NCI-H1048 (cell line): Measurements from ENCODE around the gene MAP2K2.

Experiments
- DNase-seq: peaks from one replicate; lab custom pipeline; 2025; lab: John Stamatoyannopoulos, UW

Gene MAP2K2

GRCh38 chr19:4077800-4078684 is 45.9 kb downstream of the MAP2K2 start:
- DNase-seq, result no peak

- DNase-seq, result no peak
Measured at GRCh38 chr19:4077007-4077374, 46.9 kb downstream of the MAP2K2 start.

DNA sequence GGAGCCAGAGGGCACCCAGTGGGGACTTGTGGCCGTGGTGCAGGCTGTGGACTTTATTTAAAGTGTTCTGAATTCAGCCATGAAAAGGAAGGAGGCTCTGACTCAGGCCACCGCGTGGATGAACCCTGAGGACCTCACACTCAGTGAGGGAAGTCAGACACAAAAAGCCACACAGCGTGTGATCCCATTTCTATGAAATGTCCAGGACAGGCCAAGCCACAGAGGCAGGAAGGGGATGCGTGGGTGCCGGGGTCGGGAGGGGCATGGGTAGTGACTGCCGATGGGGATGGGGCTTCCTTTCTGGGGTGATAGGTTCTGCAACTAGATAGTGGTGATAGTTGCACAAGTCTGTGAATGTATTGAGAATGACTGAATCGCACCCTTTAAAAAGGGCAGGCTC is 48.5 kb downstream of the MAP2K2 start:
- DNase-seq, result no peak

DNA sequence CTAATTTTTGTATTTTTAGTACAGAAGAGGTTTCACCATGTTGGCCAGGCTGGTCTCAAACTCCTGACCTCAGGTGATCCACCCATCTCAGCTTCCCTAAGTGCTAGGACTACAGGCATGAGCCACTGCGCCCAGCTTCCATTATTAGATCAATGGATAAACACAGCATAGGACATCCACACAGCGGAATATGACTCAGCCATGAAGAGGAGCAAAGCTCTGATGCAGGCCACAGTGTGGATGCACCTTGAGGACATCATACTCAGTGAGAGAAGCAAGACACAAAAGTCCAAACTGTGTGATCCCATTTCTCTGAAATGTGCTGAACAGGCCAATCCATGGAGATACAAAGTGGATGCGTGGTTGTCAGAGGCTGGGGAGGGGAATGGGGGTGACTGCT is 52.3 kb downstream of the MAP2K2 start:
- no peak for DNase-seq

DNA sequence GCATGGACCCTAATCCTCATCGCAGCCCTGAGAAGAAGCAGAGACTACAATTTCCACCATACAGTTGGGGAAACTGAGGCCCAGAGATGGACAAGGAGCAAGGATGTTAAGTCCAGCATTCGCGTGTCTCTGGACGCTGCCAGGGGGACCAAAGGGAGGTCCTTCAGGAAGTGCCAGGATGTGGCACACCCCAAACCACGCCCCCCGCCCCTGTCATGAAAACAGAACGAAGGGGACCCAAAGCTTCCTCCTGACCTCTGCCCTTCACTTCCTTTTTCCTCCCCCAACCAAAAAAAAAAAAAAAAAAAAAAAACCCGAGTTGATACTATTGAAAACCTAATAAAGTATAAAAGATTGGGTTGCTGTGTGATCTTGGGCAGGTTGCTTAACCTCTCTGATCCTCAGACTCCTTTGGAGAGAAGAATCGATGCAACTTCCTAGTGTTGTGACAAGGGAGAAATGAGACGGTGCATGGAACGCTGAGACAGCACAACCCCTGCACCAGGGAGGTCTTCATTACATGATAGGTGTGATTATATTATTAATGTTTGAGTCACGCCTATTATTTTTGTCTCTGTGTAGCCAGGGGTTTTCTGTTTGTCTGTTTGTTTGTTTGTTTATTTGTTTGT is 54.5 kb downstream of the MAP2K2 start:
- DNase-seq, result no peak

DNA sequence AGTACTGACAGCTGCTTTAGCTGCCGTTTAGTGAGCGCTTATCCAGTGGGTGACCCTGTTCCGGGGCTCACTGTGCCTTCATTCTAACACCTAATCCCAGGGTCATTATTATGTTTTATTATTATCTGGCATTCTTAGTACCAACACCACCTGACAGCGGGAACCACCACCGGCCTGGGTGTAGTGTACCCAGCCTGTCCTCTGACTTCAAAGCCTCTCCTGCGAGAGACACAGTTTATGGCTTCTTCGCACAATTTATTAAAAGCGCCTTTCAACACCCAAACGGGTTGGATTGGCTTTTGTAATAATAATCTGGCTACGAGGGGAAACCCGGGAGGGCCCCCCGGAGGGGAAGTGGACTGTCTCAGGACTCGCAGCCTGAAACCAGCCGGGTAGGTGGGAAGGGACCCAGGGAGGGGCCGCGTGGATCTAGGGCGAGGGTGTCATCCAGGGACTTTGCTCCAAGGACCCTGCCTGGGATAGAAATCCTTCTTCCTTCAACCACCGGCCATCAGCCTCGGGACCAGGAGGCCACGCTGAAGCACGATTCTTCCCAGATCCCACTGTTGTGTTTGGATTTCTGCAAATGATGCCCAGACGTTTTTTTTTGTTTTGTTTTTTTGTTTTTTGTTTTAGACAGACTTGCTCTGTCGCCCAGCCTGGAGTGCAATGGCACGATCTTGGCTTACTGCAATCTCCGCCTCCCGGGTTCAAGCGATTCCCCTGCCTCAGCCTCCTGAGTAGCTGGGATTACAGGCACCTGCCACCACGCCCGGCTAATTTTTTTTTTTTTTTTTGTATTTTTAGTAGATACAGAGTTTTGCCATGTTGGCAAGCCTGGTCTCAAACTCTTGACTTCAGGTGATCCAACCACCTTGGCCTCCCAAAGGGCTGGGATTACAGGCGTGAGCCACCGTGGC is 55.6 kb downstream of the MAP2K2 start:
- no peak for DNase-seq

GRCh38 chr19:4067396-4068046 is 56.4 kb downstream of the MAP2K2 start:
- no peak for DNase-seq

DNA sequence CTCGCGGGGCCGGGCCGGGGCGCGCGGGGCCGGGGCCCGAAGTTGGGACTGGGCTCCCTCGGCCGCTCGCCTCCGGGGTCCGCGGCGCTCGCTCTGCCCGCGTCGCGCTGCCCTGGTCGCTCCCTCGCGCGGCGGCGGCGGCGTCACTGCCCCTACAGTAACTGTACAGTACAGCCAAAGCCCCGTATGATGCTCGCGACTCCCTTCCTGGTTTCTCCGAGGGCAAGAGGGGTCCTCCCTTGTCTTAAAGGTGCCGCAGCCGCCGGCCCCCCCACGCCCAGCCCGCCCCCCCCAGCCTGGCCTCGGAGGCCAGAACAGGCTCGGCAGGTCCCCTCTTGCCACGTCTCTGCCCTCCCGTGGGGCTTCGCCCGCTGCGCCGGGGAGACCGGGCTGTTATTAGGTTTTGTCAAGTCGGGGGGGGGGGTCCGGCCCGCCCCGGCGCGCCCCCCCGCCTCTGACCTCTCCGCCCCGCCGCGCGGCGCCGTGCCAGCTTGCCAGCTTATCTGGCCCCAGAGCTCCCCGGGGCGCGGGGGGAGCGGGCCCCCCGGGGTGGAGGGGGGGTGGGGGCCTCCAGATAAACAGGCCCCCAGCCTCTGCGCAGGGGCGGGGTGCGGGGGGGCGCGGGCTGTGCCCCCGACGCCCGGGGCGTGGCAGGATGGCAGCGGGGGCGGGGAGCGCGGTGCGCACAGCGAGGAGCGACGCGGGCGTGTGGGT is 57.1 kb downstream of the MAP2K2 start, which contains the start of gene ZBTB7A:
ZBTB7A (minus strand) TSS at position 218 of the 714 bp plus-strand sequence. CDS start 11,667 bp downstream, outside the sequence.
- peak; percentile 17 for DNase-seq

- no peak for DNase-seq
Measured at GRCh38 chr19:4066176-4066606, 57.7 kb downstream of the MAP2K2 start.

DNA sequence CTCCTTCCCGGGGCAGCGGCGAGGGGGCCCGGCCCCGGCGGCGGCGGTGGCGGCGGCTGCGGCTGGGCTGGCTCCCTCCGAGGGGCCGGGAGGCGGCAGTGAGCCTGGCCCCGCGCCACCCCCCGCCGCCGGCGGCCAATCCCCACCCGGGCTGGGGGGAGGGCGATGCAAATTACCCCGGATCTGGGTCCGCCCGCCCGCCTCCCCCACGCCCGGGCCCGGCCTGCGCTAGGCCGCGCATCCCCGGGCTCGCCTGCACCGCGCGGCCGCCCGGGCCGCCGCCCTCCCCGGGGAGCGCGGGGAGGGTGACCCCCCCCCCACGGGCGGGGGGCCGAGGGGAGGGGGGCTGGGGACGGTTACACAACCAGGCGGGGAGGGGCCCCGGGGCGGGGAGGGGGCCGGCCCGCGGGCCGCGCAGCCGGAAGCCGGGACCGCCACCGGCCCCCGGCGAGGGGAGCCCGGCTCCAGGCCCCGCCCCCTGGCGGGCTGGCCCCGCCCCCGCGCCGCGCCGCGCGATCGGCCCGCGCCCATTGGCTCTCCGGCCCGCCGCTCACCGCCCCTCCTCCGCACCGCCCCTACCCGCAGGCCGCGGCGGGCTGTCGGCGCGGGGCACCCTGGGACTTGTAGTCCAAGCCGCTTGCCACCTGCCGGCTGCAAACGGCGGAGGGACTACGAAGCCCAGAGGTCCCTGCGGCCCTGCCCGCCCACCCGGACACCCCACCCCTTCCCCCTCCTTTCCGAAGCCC is 58.3 kb downstream of the MAP2K2 start:
- peak; percentile 87 for DNase-seq

DNA sequence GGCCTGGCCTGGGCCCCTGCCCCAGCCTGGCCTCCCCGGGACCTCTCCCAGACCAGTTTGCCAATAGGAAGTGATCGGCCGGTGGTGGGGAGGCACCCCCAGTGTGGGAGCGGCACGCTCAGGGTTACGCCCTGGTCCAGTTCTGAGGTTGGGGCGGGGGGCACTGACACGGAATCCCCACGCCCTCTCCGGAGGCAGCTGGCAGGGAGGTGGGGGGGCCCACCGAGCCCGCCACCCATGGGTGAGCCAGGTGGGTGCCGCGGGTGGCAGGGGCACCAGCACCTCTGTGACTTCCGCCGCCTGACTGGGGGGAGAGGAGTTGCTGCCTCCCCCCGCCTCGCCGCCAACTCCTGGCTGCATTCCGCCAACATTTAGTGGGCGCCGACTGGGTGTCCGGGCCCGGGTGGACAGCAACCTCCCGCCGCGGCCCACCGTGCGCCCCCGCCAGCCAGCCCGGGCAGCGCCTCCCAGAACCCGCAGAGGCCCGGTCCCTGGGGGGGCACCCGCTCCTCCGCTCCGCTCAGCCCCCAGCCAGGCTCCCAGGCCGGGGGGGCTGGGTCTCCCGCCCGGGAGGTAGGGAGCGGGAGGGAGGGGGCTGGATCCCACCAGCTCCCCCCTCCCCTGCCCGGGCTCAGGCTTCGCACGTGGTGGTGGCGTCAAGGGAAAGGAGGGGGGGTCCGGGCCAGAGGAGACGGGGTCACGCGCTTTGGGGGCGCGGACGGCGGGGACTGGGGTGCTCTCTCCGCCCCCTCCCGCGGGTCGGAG is 59.2 kb downstream of the MAP2K2 start:
- DNase-seq, result no peak

GRCh38 chr19:4064149-4064495 is 59.8 kb downstream of the MAP2K2 start:
- no peak for DNase-seq

- no peak for DNase-seq
Measured at GRCh38 chr19:4063369-4064148, 60.4 kb downstream of the MAP2K2 start.

DNA sequence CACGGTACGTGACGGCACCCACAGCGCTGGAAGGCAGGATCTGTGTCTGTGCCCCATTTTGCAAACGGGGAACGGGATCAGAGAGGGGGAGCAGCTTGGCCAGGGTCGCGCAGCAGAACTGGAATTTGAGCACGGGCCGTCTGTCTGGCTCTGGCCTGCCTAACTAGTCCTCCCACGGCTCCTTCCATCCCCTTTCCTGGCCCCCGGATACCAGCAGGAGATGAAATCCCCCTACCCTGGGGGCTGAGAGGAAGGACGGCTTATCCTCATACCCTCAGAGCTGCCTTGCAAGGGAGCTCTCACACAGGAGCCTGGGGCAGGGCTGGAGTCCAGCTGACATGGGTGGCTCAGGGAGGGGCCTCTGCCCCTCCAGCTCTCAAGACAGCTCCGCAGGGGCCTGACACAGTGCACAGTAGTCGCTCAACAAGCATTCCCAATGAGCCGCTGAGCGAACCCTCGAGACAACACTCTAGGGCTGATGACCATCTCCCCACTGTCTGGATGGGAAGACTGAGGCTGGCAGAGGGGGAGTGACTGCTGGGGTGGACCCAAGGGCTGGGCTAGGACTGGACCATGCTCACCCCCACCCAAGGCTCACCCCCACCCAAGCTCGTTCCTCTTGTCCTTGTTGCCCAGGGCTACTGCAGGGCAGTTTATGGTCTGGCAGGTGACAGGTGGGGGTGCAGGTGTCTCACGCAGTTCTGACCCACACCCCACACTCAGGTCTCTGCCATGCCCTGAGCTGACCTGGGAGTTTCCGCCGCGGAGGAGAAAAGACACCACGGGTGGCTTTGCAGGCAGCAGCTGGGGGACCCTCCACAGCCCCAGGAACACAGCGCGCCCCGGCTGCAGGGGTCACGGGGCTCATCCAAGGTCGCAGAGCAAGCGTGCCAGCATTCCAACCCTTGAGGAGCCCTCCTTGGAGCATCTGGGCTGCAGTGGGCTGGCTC is 61.2 kb downstream of the MAP2K2 start:
- DNase-seq, result no peak

- DNase-seq, result no peak
Measured at GRCh38 chr19:4061683-4062418, 62.1 kb downstream of the MAP2K2 start.

- DNase-seq, result no peak
Measured at GRCh38 chr19:4061178-4061682, 62.7 kb downstream of the MAP2K2 start.
